Activated naive CD4-positive, alpha-beta T cell (primary cell): Measurements from ENCODE around the gene PCDH1.

Experiments
- DNase-seq, 4 experiments: peaks; one replicate each; lab custom pipeline; 2025; lab: John Stamatoyannopoulos, UW

Gene PCDH1

DNA sequence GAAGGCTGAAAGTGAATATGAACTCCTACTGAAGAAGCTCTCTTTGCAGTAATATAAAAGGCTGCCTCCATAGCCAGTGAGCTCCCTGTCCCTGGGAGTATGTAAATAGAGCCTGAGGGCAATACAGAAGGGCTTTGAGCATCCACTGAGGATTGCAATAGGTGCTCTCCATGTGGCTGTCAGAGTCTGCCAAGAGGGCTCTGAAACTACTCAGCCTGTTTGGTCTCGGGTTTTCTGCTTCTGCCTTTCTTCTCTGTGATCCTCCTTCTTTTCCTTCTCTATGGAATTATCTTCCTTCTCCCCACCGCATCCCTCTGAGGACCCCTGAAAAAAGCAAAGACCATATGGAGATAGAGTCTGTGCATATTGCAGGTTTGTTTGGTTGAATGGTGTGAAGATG, 69.4 kb downstream of the PCDH1 start:
- DNase-seq = no peak

- no peak for DNase-seq
Measured at GRCh38 chr5:141807732-141808131, 70.5 kb downstream of the PCDH1 start.

DNA sequence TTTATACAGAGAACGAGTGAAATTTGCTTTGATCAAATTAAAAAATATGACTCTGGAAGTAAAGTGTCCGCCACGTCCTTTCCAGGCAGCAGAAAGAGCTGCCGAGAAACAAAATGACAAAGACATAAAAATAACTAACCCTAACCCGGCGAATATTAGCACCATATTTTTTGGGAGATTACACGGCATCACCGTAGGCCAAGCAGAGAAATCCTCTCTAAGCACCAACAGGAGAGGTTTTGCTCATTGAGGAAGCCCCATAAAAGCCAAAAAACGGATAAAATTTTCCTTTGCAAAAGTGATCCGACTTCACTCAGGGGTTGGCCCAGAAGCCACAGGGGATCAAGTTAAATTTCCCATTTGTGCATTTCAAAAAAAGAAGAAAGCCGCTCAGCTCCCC, 70.9 kb downstream of the PCDH1 start:
- DNase-seq = no peak

GRCh38 chr5:141806626-141807025, 71.6 kb downstream of the PCDH1 start:
- no peak for DNase-seq

DNA sequence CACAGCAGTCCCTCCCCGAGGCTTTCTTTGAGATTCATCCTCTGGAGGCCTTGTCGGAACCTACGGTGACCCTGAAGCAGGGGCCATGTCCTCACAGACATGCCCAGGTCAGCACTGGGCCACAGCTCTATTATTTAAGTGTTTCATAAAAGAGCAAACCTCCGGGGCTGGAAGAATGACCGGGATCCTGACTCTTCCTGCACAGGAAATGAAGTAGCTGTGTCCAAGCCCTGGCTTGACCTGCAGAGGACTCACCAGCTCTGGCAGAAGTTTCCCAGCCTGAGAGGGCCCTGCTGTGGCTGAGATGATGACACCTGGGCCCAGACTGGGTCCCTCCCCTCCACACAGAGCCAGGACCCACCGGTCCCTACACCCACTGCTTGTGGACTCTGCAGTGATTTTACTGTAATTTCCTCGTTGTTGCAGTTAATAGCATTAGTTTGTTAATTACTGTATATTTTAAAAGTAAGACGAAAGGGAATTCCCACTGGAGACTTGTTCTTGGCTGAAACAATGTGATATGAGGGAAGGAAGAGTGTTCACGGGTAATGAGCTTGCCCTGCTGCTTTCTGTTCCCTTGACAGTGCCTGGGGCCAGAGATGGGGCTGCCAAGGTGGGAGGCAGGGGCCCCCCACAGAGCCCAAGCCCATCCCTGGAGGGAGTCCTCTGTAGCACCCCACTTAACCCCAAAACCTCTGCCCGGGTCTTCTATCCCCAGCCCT, 72.2 kb downstream of the PCDH1 start:
- no peak for DNase-seq

GRCh38 chr5:141804475-141804874, 73.7 kb downstream of the PCDH1 start:
- no peak for DNase-seq
